ENCODE results near the gene TBC1D19. TPM values are rescaled to one million over a fixed set of nuclear protein-coding genes. Genes with fewer than 3 reads are reported as not detected.

The TBC1D19 gene
- total and polyA plus RNA-seq, 2 experiments from 2014 or later = 18.1 to 25.0 TPM

GRCh38 chr4:26766141-26766540 is 182.3 kb downstream of the TBC1D19 start:
- 79 to 81% methylated on average over 2 of the region's 2 CpGs for WGBS, 2 experiments (ENCODE audit: low coverage in 1 of 2, low lambda C conversion rate in 2 of 2, missing lambda C conversion rate in 2 of 2)
- H3K9me3 ChIP-seq (ENCODE audit: low read depth) = no peaks in the 10 kb centered on the region
- no peak overlapping the region for H3K9ac ChIP-seq
- no peaks in the 10 kb centered on the region for H3K27me3 ChIP-seq (replicated peaks; ENCODE audit: insufficient read depth)
- H3K9me2 ChIP-seq (ENCODE audit: insufficient read depth) = no peaks in the 10 kb centered on the region
- no peak overlapping the region for H3K4me2 ChIP-seq (ENCODE audit: unreplicated experiment)
- H2AFZ ChIP-seq = no peak overlapping the region
- H4K20me1 ChIP-seq (ENCODE audit: insufficient read depth) = no peaks in the 10 kb centered on the region
- H3K36me3 ChIP-seq (ENCODE audit: low read depth) = peaks cover 12% of the 10 kb centered on the region; the same call in 1 of the 2 replicates
- H3K79me2 ChIP-seq (ENCODE audit: insufficient read depth) = no peaks in the 10 kb centered on the region
- H3F3A ChIP-seq (ENCODE audit: insufficient read depth) = no peaks in the 10 kb centered on the region
- no peak for TF ChIP-seq EZH2 (IDR thresholded peaks at IDR 0.05; ENCODE audit: insufficient read depth, poor library complexity, severe bottlenecking)
- TF ChIP-seq EZH2phosphoT487 (IDR thresholded peaks at IDR 0.05; ENCODE audit: insufficient read depth, low read depth) = no peak
- no peak for DNase-seq
- H3K4me3 ChIP-seq = no peak overlapping the region
- in situ Hi-C loops (cut with MboI) = loop anchor here (25.0 kb wide), 1 partner anchor 246 kb away; no protein-coding TSS in a partner anchor
- H3K4me1 ChIP-seq (ENCODE audit: insufficient read depth) = no peaks in the 10 kb centered on the region
- no peak overlapping the region for H3K27ac ChIP-seq

GRCh38 chr4:26772096-26772873 is 188.4 kb downstream of the TBC1D19 start:
- H3K4me1 ChIP-seq (ENCODE audit: insufficient read depth) = no peaks in the 10 kb centered on the region
- DNase-seq = no peak
- H2AFZ ChIP-seq = no peak overlapping the region
- H3K79me2 ChIP-seq (ENCODE audit: insufficient read depth) = no peaks in the 10 kb centered on the region
- no peaks in the 10 kb centered on the region for H4K20me1 ChIP-seq (ENCODE audit: insufficient read depth)
- no peak overlapping the region for H3K9ac ChIP-seq
- no peaks in the 10 kb centered on the region for H3K9me3 ChIP-seq (ENCODE audit: low read depth)
- no peak overlapping the region for H3K4me3 ChIP-seq
- H3K36me3 ChIP-seq (ENCODE audit: low read depth) = peaks cover 16% of the 10 kb centered on the region; the same call in 1 of the 2 replicates
- no peak for TF ChIP-seq EZH2 (IDR thresholded peaks at IDR 0.05; ENCODE audit: insufficient read depth, poor library complexity, severe bottlenecking)
- TF ChIP-seq EZH2phosphoT487 (IDR thresholded peaks at IDR 0.05; ENCODE audit: insufficient read depth, low read depth) = no peak
- in situ Hi-C loops (cut with MboI) = loop anchor here (25.0 kb wide), 1 partner anchor 240 kb away; no protein-coding TSS in a partner anchor
- no peaks in the 10 kb centered on the region for H3K27me3 ChIP-seq (replicated peaks; ENCODE audit: insufficient read depth)
- no peaks in the 10 kb centered on the region for H3K9me2 ChIP-seq (ENCODE audit: insufficient read depth)
- no peaks in the 10 kb centered on the region for H3F3A ChIP-seq (ENCODE audit: insufficient read depth)
- 94 to 97% methylated on average over 5 of the region's 5 CpGs for WGBS, 2 experiments (ENCODE audit: low coverage in 1 of 2, low lambda C conversion rate in 2 of 2, missing lambda C conversion rate in 2 of 2)
- no peak overlapping the region for H3K4me2 ChIP-seq (ENCODE audit: unreplicated experiment)
- H3K27ac ChIP-seq = no peak overlapping the region

GRCh38 chr4:26779224-26779623 is 195.3 kb downstream of the TBC1D19 start:
- H2AFZ ChIP-seq = no peak overlapping the region
- H3K9ac ChIP-seq = no peak overlapping the region
- H3K27ac ChIP-seq = no peak overlapping the region
- DNase-seq = no peak
- H3K36me3 ChIP-seq (ENCODE audit: low read depth) = no peaks in the 10 kb centered on the region
- no peaks in the 10 kb centered on the region for H3K9me3 ChIP-seq (ENCODE audit: low read depth)
- in situ Hi-C loops (cut with MboI) = no loop called here
- no peaks in the 10 kb centered on the region; the same call in 1 of the 2 replicates for H3F3A ChIP-seq (ENCODE audit: insufficient read depth)
- H4K20me1 ChIP-seq (ENCODE audit: insufficient read depth) = no peaks in the 10 kb centered on the region
- H3K4me2 ChIP-seq (ENCODE audit: unreplicated experiment) = no peak overlapping the region
- no peaks in the 10 kb centered on the region for H3K79me2 ChIP-seq (ENCODE audit: insufficient read depth)
- TF ChIP-seq EZH2 (IDR thresholded peaks at IDR 0.05; ENCODE audit: insufficient read depth, poor library complexity, severe bottlenecking) = no peak
- H3K9me2 ChIP-seq (ENCODE audit: insufficient read depth) = 0 out of 2 replicates have a peak, but pooled peaks cover 4% of the 10 kb centered on the region
- no peak overlapping the region for H3K4me3 ChIP-seq
- peaks cover 21% of the 10 kb centered on the region; the same call in 1 of the 2 replicates for H3K4me1 ChIP-seq (ENCODE audit: insufficient read depth)
- H3K27me3 ChIP-seq (replicated peaks; ENCODE audit: insufficient read depth) = no peaks in the 10 kb centered on the region
- WGBS, 2 experiments (ENCODE audit: low coverage in 1 of 2, low lambda C conversion rate in 2 of 2, missing lambda C conversion rate in 2 of 2) = 87 to 98% methylated on average over 2 of the region's 2 CpGs

- H3K36me3 ChIP-seq (ENCODE audit: low read depth) = 0 out of 2 replicates have a peak, but pooled peaks cover 2% of the 10 kb centered on the region
- no peak overlapping the region for H3K27ac ChIP-seq
- H2AFZ ChIP-seq = no peak overlapping the region
- H3K4me1 ChIP-seq (ENCODE audit: insufficient read depth) = peaks cover 21% of the 10 kb centered on the region; the same call in 1 of the 2 replicates
- no peaks in the 10 kb centered on the region for H3K9me3 ChIP-seq (ENCODE audit: low read depth)
- H3F3A ChIP-seq (ENCODE audit: insufficient read depth) = no peaks in the 10 kb centered on the region; the same call in 1 of the 2 replicates
- H3K9ac ChIP-seq = no peak overlapping the region
- no peaks in the 10 kb centered on the region for H3K27me3 ChIP-seq (replicated peaks; ENCODE audit: insufficient read depth)
- H3K4me2 ChIP-seq (ENCODE audit: unreplicated experiment) = no peak overlapping the region
- H3K4me3 ChIP-seq = no peak overlapping the region
- 67 to 76% methylated on average over 2 of the region's 2 CpGs for WGBS, 2 experiments (ENCODE audit: low coverage in 1 of 2, low lambda C conversion rate in 2 of 2, missing lambda C conversion rate in 2 of 2)
- peaks cover 4% of the 10 kb centered on the region; the same call in 1 of the 2 replicates for H3K9me2 ChIP-seq (ENCODE audit: insufficient read depth)
- no peaks in the 10 kb centered on the region for H3K79me2 ChIP-seq (ENCODE audit: insufficient read depth)
- peak; percentile 49 for DNase-seq
- in situ Hi-C loops (cut with MboI) = no loop called here
- H4K20me1 ChIP-seq (ENCODE audit: insufficient read depth) = no peaks in the 10 kb centered on the region
- no peak for TF ChIP-seq EZH2 (IDR thresholded peaks at IDR 0.05; ENCODE audit: insufficient read depth, poor library complexity, severe bottlenecking)
These were observed 195.8 kb downstream of the TBC1D19 start for GRCh38 chr4:26779674-26780073.
